ENCODE results near the gene DRC1.

DRC1 gene

DNA sequence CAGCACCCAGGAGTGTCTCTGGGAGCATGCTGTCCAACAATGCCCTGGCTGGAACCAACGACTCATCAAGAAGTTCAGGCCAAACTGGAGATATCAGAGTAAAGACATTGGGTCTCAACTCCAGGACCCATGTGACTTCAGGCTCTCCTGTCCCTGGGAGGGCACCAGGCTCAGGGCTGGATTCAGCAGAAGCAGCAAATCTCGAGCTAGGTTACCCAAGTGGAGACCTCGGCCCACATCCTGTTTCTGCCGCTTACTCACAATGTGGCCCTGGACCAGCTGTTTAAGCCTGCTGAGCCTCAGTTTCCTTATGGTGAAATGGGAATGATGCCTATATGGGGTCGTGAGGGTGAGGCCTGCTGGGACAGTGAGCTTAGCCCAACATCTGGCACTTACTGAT, 85.5 kb downstream of the DRC1 start:
- no peaks in the 10 kb centered on the region for H3K9me3 ChIP-seq (replicated peaks; ENCODE audit: insufficient read depth, low read length)
- H3K4me2 ChIP-seq (ENCODE audit: low read depth, low read length): no peak overlapping the region
- H3K9me2 ChIP-seq (replicated peaks; ENCODE audit: insufficient read depth, low read length): no peaks in the 10 kb centered on the region
- no peaks in the 10 kb centered on the region for H3F3A ChIP-seq (ENCODE audit: insufficient read depth, low read length)
- no peaks in the 10 kb centered on the region for H3K79me2 ChIP-seq (ENCODE audit: low read length)
- H4K20me1 ChIP-seq (ENCODE audit: insufficient read depth, low read length): no peaks in the 10 kb centered on the region
- TF ChIP-seq EZH2 (optimal IDR thresholded peaks at IDR 0.05; ENCODE audit: low read depth, low read length): no peak
- H3K36me3 ChIP-seq (replicated peaks; ENCODE audit: insufficient read depth, low read length): no peaks in the 10 kb centered on the region
- no peak for DNase-seq
- no peak overlapping the region for H3K27ac ChIP-seq (ENCODE audit: low read length)
- H3K9ac ChIP-seq (ENCODE audit: low read length): no peak overlapping the region
- peaks cover 31% of the 10 kb centered on the region for H3K27me3 ChIP-seq (replicated peaks; ENCODE audit: insufficient read depth, low read length)
- no peaks in the 10 kb centered on the region for H3K4me1 ChIP-seq (ENCODE audit: low read length)
- no peak overlapping the region for H2AFZ ChIP-seq (ENCODE audit: low read length)
- no peak overlapping the region for H3K4me3 ChIP-seq (ENCODE audit: low read length)

DNA sequence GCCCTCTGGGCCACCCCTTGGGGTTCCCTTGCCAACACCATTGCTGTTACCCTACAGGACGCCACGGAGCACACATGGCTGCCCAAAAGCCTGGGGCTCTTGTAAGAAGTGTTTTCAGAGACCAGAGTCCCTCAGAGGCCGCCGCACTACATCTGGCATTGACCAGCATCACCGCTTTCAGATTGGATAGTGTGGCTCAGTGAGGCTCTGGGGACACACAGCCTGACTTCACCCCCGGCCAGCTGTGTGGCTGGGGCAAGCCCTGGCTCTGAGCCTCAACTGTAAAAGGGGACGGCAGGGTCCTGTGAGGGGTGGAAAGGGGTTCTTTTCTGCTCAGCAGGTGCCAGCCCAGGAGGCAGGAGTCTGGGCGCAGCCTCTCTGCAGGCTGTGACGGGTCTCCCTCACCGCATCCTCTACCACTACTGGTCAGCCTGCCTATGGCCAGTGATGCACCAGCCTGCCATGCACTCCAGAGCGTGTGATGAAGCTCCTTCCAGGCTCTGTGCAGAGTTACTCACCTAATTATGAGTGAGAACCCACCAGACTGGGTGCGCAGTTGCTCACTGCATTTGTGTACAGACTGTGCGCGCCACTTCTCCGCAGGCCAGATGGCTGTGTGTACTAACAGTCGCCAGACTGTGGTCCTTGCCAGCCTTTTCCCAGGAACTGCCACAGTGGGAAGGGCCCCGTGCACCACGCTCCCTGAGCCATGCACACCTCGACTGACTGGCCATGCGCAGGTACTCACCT, 86.9 kb downstream of the DRC1 start:
- Histone ChIP-seq H3K9me2 (replicated peaks; ENCODE audit: insufficient read depth, low read length) (no peaks in the 10 kb centered on the region), H3K36me3 (replicated peaks; ENCODE audit: insufficient read depth, low read length) (no peaks in the 10 kb centered on the region), H3F3A (ENCODE audit: insufficient read depth, low read length) (no peaks in the 10 kb centered on the region), H3K27me3 (replicated peaks; ENCODE audit: insufficient read depth, low read length) (peaks cover 36% of the 10 kb centered on the region), H2AFZ (ENCODE audit: low read length) (no peak overlapping the region), H3K9ac (ENCODE audit: low read length) (no peak overlapping the region), H3K79me2 (ENCODE audit: low read length) (no peaks in the 10 kb centered on the region), H3K9me3 (replicated peaks; ENCODE audit: insufficient read depth, low read length) (no peaks in the 10 kb centered on the region), H3K4me1 (ENCODE audit: low read length) (no peaks in the 10 kb centered on the region), H3K27ac (ENCODE audit: low read length) (no peak overlapping the region), H4K20me1 (ENCODE audit: insufficient read depth, low read length) (no peaks in the 10 kb centered on the region), H3K4me3 (ENCODE audit: low read length) (no peak overlapping the region), H3K4me2 (ENCODE audit: low read depth, low read length) (no peak overlapping the region)
- no peak for DNase-seq
- TF ChIP-seq EZH2phosphoT487 (IDR thresholded peaks at IDR 0.05; ENCODE audit: low read length) (no peak), EZH2 (optimal IDR thresholded peaks at IDR 0.05; ENCODE audit: low read depth, low read length) (no peak)
- TF ChIP-seq, protein P1, sequence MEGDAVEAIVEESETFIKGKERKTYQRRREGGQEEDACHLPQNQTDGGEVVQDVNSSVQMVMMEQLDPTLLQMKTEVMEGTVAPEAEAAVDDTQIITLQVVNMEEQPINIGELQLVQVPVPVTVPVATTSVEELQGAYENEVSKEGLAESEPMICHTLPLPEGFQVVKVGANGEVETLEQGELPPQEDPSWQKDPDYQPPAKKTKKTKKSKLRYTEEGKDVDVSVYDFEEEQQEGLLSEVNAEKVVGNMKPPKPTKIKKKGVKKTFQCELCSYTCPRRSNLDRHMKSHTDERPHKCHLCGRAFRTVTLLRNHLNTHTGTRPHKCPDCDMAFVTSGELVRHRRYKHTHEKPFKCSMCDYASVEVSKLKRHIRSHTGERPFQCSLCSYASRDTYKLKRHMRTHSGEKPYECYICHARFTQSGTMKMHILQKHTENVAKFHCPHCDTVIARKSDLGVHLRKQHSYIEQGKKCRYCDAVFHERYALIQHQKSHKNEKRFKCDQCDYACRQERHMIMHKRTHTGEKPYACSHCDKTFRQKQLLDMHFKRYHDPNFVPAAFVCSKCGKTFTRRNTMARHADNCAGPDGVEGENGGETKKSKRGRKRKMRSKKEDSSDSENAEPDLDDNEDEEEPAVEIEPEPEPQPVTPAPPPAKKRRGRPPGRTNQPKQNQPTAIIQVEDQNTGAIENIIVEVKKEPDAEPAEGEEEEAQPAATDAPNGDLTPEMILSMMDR (IDR thresholded peaks at IDR 0.05; ENCODE audit: low read length): no peak

GRCh38 chr2:26489213-26489850, 87.6 kb downstream of the DRC1 start:
- Histone ChIP-seq H3K9me3 (replicated peaks; ENCODE audit: insufficient read depth, low read length) (no peaks in the 10 kb centered on the region), H2AFZ (ENCODE audit: low read length) (no peak overlapping the region)
- TF ChIP-seq, protein P1 (IDR thresholded peaks at IDR 0.05; ENCODE audit: low read length): no peak
- TF ChIP-seq EZH2phosphoT487 (IDR thresholded peaks at IDR 0.05; ENCODE audit: low read length) (no peak), EZH2 (optimal IDR thresholded peaks at IDR 0.05; ENCODE audit: low read depth, low read length) (no peak)

More at GRCh38 chr2:26489213-26489850, 87.6 kb downstream of the DRC1 start:
- H3K4me3 ChIP-seq (ENCODE audit: low read length): no peak overlapping the region
- no peak overlapping the region for H3K4me2 ChIP-seq (ENCODE audit: low read depth, low read length)
- H3K36me3 ChIP-seq (replicated peaks; ENCODE audit: insufficient read depth, low read length): no peaks in the 10 kb centered on the region
- peaks cover 35% of the 10 kb centered on the region for H3K27me3 ChIP-seq (replicated peaks; ENCODE audit: insufficient read depth, low read length)
- DNase-seq: no peak
- H3K27ac ChIP-seq (ENCODE audit: low read length): no peak overlapping the region
- H4K20me1 ChIP-seq (ENCODE audit: insufficient read depth, low read length): no peaks in the 10 kb centered on the region
- no peaks in the 10 kb centered on the region for H3F3A ChIP-seq (ENCODE audit: insufficient read depth, low read length)
- no peaks in the 10 kb centered on the region for H3K9me2 ChIP-seq (replicated peaks; ENCODE audit: insufficient read depth, low read length)
- no peak overlapping the region for H3K9ac ChIP-seq (ENCODE audit: low read length)
- H3K4me1 ChIP-seq (ENCODE audit: low read length): no peaks in the 10 kb centered on the region
- no peaks in the 10 kb centered on the region for H3K79me2 ChIP-seq (ENCODE audit: low read length)
